Esophagus muscularis mucosa (tissue), 4 donors: ENCODE results near the gene KANK4. TPM values are rescaled to one million over a fixed set of nuclear protein-coding genes. Genes with fewer than 3 reads are reported as not detected.
A peak's percentile ranks its signal among the peaks of the same experiment; 100 is the strongest.

Experiments
- DNase-seq: peaks from one replicate; pipeline ENCODE4 v3.0.0-alpha.2; 2017; ENCODE audit errors: extremely low spot score
- H3K27ac ChIP-seq, 4 donors: fragments of 200-600 bp; sonication (generic); replicated peaks in 1 of 4; 1 replicate in 3 of 4; 2 replicates in 1 of 4; pipeline ENCODE4 v1.5.1; 2016 to 2019; ENCODE audit warnings: mild to moderate bottlenecking in 1 of 4
- H3K27me3 ChIP-seq, 4 donors: fragments of 200-600 bp; sonication (generic); one replicate each; pipeline versions ENCODE4 v1.5.1 to v1.6.0; 2016 to 2019
- H3K36me3 ChIP-seq, 4 donors: fragments of 200-600 bp; sonication (generic); one replicate each; pipeline ENCODE4 v1.5.1; 2016 to 2019
- H3K4me1 ChIP-seq, 4 donors: fragments of 200-600 bp; sonication (generic); one replicate each; pipeline ENCODE4 v1.5.1; 2016 to 2019
- H3K4me3 ChIP-seq, 4 donors: fragments of 200-600 bp; sonication (generic); 1 replicate in 2 of 4; 2 replicates in 2 of 4; pipeline ENCODE4 v1.5.1; 2016 to 2019; ENCODE audit warnings: mild to moderate bottlenecking in 4 of 4, moderate library complexity in 1 of 4
- H3K9me3 ChIP-seq, 4 donors: fragments of 200-600 bp; sonication (generic); 1 replicate in 3 of 4; 2 replicates in 1 of 4; pipeline ENCODE4 v1.5.1; 2016 to 2019
- CTCF ChIP-seq, 3 experiments: fragments of 200-600 bp in 2 of 3; fragments of 450-650 bp in 1 of 3; sonication (generic) in 2 of 3; IDR thresholded peaks; one replicate each; pipeline ENCODE4 v1.5.1; 2017 to 2019; ENCODE audit warnings: antibody characterized with exemption in 3 of 3, mild to moderate bottlenecking in 2 of 3, moderate library complexity in 1 of 3
- EP300 ChIP-seq: sonication (generic); formaldehyde crosslinking; IDR thresholded peaks from one replicate; pipeline ENCODE4 v1.6.1; 2017; ENCODE audit warnings: antibody characterized with exemption
- POLR2A ChIP-seq: fragments of 450-650 bp; IDR thresholded peaks from one replicate; pipeline ENCODE4 v1.6.1; 2017; ENCODE audit warnings: antibody characterized with exemption, moderate library complexity, mild to moderate bottlenecking, low read depth
- POLR2AphosphoS5 ChIP-seq, 2 donors: sonication (generic); formaldehyde crosslinking; IDR thresholded peaks; one replicate each; pipeline ENCODE4 v1.6.1; 2017; ENCODE audit warnings: antibody characterized with exemption in 2 of 2
- WGBS: methylation state at CpG from one replicate; pipeline ENCODE4 v1.1.5; 2018; 5-methylcytosine and 5-hydroxymethylcytosine counted together
- intact Hi-C: fragments of 100-400 bp; cut with DNase I; formaldehyde crosslinking; loops from one replicate; pipeline ENCODE4 v1.15.1; 2023
- total RNA-seq, 4 donors: library from RNA; depleted of rRNA; stranded (reverse); fragments of >200 nt; gene quantifications; one replicate each; pipeline versions ENCODE4 v1.1.0 to v1.2.1, GENCODE V29; 2016

KANK4 gene
- total RNA-seq, 4 donors from 2014 or later = 0.42 to 1.4 (median 0.84) TPM

DNA sequence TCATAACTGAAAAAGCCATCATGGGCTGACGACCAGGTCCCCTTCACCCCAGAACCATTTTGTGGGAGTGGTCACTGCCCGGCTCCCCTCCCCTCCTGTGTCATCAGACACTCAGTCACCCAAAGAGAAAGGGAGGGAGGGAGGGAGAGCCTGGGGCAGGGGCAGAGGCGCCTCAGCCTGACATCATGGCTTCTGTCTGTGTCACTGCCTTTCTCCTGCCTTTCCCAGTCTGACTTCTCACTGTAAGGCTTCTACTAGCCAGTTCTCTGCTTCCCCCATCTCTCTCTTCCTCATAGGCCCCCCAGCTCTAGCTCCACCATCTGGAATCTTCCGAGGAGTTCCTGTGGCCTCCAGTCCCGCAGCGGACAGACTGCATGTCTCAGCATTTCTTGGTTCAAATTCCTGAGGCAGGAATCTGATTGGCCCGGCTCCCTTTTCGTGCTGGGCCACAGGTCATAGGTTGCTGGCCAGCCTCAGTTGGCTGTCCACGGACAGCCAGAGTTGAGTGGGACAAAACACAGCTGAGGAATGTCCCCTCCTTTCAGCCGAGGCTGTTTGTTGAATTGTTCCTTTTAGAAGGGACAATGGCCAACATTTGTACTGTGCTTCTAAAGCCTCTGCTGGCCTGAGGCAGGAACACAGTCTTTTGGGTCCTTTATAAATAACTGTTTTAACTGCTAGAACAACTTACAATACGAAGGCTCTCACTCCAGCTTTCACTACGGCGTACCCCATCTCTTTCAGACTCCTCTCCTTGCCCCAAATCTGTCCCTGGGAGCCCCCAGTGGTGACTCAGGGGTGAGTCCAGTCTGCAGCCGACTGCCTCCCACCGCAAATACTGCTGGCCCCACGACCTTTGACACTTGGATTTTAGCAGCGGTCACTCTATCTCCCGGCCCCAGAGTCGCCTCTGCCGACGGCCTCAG lies 18.7 kb upstream of the KANK4 start:
- intact Hi-C loops = no loop called here
- Histone ChIP-seq H3K9me3 (no peaks in the 10 kb centered on the region), H3K4me3 (no peak overlapping the region), H3K36me3 (no peaks in the 10 kb centered on the region), H3K4me1 (peaks cover 16 to 18% (median 16%) of the 10 kb centered on the region in 4 donors), H3K27ac (peak overlapping the region; percentile 2 to 45 (median 28)), H3K27me3 (no peaks in the 10 kb centered on the region)
- TF ChIP-seq CTCF (IDR thresholded peaks at IDR 0.05) (peak in 1 of 3 experiments; percentile 13), POLR2A (no peak), POLR2AphosphoS5 (IDR thresholded peaks at IDR 0.05) (no peak), EP300 (no peak)
- WGBS = 64% methylated on average over 8 of the region's 21 CpGs
- DNase-seq = no peak

DNA sequence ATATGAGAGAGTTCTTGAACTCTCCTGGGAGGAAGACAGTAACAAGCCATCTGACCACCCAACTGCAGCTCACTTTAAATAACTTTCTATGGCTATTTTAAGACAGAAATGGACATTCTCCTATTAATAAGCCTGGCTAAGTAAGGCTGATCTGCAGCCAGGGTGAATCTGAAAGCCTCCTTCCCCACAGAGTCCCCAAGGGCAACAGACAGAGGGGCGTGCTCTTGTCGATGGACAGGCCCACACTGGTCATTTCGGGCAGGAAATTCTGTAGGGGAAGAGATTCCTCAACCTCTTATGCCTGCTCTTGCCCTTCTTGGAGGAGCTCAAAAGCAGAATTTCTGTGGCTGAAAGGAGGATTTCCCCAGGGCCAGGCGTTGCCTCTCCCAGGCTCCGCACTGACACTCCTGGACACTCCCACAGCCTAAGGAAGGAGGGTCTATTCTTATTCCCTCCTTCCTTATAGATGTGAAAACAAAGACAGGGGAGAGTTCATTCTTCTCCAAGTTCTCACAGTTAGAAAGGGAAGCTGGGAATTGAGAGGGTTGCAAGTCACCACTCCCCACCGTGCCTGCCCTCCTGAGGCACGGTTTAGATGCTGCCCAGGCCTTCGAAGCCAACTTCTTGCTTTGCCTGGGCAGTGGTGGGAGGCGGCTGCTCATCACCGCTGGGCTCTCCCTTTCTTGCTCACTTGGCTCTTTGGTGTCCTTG lies 17.9 kb upstream of the KANK4 start:
- H3K9me3 ChIP-seq = no peaks in the 10 kb centered on the region
- DNase-seq = no peak
- intact Hi-C loops = no loop called here
- WGBS = 65% methylated on average over 10 of the region's 10 CpGs
- H3K4me1 ChIP-seq = peaks cover 16 to 18% (median 16%) of the 10 kb centered on the region in 4 donors
- no peaks in the 10 kb centered on the region for H3K36me3 ChIP-seq
- H3K27ac ChIP-seq = peak overlapping the region; percentile 2 to 45 (median 28)
- TF ChIP-seq POLR2AphosphoS5 (IDR thresholded peaks at IDR 0.05) (no peak), CTCF (IDR thresholded peaks at IDR 0.05) (no peak), POLR2A (no peak), EP300 (no peak)
- no peaks in the 10 kb centered on the region for H3K27me3 ChIP-seq
- H3K4me3 ChIP-seq = no peak overlapping the region

GRCh38 chr1:62336638-62336994 lies 17.4 kb upstream of the KANK4 start:
- WGBS = 79% methylated on average over 7 of the region's 8 CpGs
- DNase-seq = no peak
- intact Hi-C loops = no loop called here
- no peak for TF ChIP-seq EP300
- TF ChIP-seq POLR2AphosphoS5 (IDR thresholded peaks at IDR 0.05) = no peak
- no peak for TF ChIP-seq POLR2A
- no peak for TF ChIP-seq CTCF (IDR thresholded peaks at IDR 0.05)
- Histone ChIP-seq H3K4me3 (no peak overlapping the region), H3K4me1 (peaks cover 16 to 18% (median 16%) of the 10 kb centered on the region in 4 donors), H3K9me3 (no peaks in the 10 kb centered on the region), H3K27me3 (no peaks in the 10 kb centered on the region), H3K27ac (no peak overlapping the region), H3K36me3 (no peaks in the 10 kb centered on the region)

DNA sequence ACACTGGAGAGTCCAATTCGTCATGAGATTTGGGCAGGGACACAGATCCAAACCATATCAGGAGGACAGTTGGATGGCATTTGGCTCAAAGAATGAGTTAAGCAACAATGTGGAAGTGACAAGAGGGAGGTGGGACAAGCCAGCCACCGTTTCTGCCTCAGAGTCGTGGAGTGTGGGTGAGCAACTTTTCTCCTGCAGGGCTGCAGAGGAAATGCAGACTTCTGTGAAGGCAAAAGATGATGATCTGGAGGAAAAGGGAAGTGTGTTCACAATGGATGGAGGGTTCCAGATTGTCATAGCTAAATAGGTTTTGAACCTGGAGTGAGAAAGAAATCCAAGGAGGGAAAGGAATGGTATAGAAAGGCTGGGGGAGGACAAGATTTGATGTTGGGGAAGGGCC lies 16.4 kb upstream of the KANK4 start:
- no peak for TF ChIP-seq POLR2AphosphoS5 (IDR thresholded peaks at IDR 0.05)
- TF ChIP-seq POLR2A = no peak
- no peak for TF ChIP-seq CTCF (IDR thresholded peaks at IDR 0.05)
- no peak for TF ChIP-seq EP300
- Histone ChIP-seq H3K4me1 (peaks cover 16 to 18% (median 16%) of the 10 kb centered on the region in 4 donors), H3K9me3 (no peaks in the 10 kb centered on the region), H3K4me3 (no peak overlapping the region), H3K27me3 (no peaks in the 10 kb centered on the region), H3K36me3 (no peaks in the 10 kb centered on the region), H3K27ac (no peak overlapping the region)
- intact Hi-C loops = no loop called here
- 70% methylated on average over 2 of the region's 3 CpGs for WGBS
- no peak for DNase-seq
